HepG2 (cell line): ENCODE measurements around the gene NAALADL1. TPM values are rescaled to one million over a fixed set of nuclear protein-coding genes. Genes with fewer than 3 reads are reported as not detected.

Experiments
- AKAP8 ChIP-seq: sonication (generic); formaldehyde crosslinking; IDR thresholded peaks from 2 replicates; pipeline ENCODE4 v1.5.1; 2020; ENCODE audit warnings: mild to moderate bottlenecking, missing genetic modification reagents
- ARID5B ChIP-seq: IDR thresholded peaks from 2 replicates; pipeline ENCODE4 v1.4.0; 2020; ENCODE audit warnings: mild to moderate bottlenecking, missing genetic modification reagents
- CAMTA2 ChIP-seq: sonication (generic); formaldehyde crosslinking; IDR thresholded peaks from 2 replicates; pipeline ENCODE4 v1.4.0; 2020; ENCODE audit warnings: mild to moderate bottlenecking, missing genetic modification reagents, borderline replicate concordance
- GABPA ChIP-seq, 2 experiments: IDR thresholded peaks; 2 replicates each; pipeline ENCODE4 v1.6.1; 2011 to 2016; ENCODE audit warnings: low read depth in 2 of 2, low read length in 1 of 2, missing biosample characterization in 1 of 2, missing genetic modification characterization in 1 of 2
- HDAC6 ChIP-seq: fragments of 200-600 bp; sonication (generic); IDR thresholded peaks from 2 replicates; pipeline ENCODE4 v1.7.0; 2017; ENCODE audit warnings: mild to moderate bottlenecking, antibody characterized with exemption, low read length, low read depth
- HIVEP1 ChIP-seq: sonication (generic); formaldehyde crosslinking; IDR thresholded peaks from 2 replicates; pipeline ENCODE4 v1.4.0; 2020; ENCODE audit warnings: mild to moderate bottlenecking, missing genetic modification reagents
- NFATC3 ChIP-seq: sonication (generic); formaldehyde crosslinking; IDR thresholded peaks from 2 replicates; pipeline ENCODE4 v1.5.1; 2020; ENCODE audit warnings: mild to moderate bottlenecking, missing genetic modification reagents
- NFRKB ChIP-seq: fragments of 450-650 bp; IDR thresholded peaks from 2 replicates; pipeline ENCODE4 v1.6.1; 2017
- NPAS2 ChIP-seq: sonication (generic); formaldehyde crosslinking; IDR thresholded peaks from 2 replicates; pipeline ENCODE4 v1.8.0; 2022; ENCODE audit warnings: mild to moderate bottlenecking, missing genetic modification reagents, borderline replicate concordance
- PCBP1 ChIP-seq: fragments of 200-400 bp; formaldehyde crosslinking; IDR thresholded peaks from 2 replicates; pipeline ENCODE4 v1.6.1; 2017; ENCODE audit warnings: mild to moderate bottlenecking, low read depth, low read length, borderline replicate concordance
- PHF20 ChIP-seq: sonication (generic); formaldehyde crosslinking; IDR thresholded peaks from 2 replicates; pipeline ENCODE4 v1.5.0; 2020; ENCODE audit warnings: mild to moderate bottlenecking, missing genetic modification reagents
- SMC3 ChIP-seq: IDR thresholded peaks from 2 replicates; pipeline ENCODE4 v1.6.1; 2011; ENCODE audit warnings: low read length, improper control_type of control experiment
- THRA ChIP-seq: sonication (generic); formaldehyde crosslinking; IDR thresholded peaks from 2 replicates; pipeline ENCODE4 v1.4.0; 2020; ENCODE audit warnings: missing genetic modification reagents, borderline replicate concordance
- TMF1 ChIP-seq: sonication (generic); formaldehyde crosslinking; IDR thresholded peaks from 2 replicates; pipeline ENCODE4 v1.8.1; 2022; ENCODE audit warnings: low read depth, missing genetic modification reagents
- ZBTB49 ChIP-seq: sonication (generic); formaldehyde crosslinking; IDR thresholded peaks from 2 replicates; pipeline ENCODE4 v1.4.0; 2020; ENCODE audit warnings: missing genetic modification reagents, borderline replicate concordance
- ZNF326 ChIP-seq: sonication (generic); formaldehyde crosslinking; IDR thresholded peaks from 2 replicates; pipeline ENCODE4 v1.4.0; 2020; ENCODE audit warnings: missing genetic modification reagents, borderline replicate concordance
- ZNF503 ChIP-seq: sonication (generic); formaldehyde crosslinking; IDR thresholded peaks from 2 replicates; pipeline ENCODE4 v1.4.0; 2020; ENCODE audit warnings: missing genetic modification reagents
- ZNF562 ChIP-seq: sonication (generic); formaldehyde crosslinking; IDR thresholded peaks from 2 replicates; pipeline ENCODE4 v1.8.0; 2022; ENCODE audit warnings: missing genetic modification reagents, borderline replicate concordance
- ZNF607 ChIP-seq: sonication (generic); formaldehyde crosslinking; IDR thresholded peaks from 2 replicates; pipeline ENCODE4 v1.5.1; 2020; ENCODE audit warnings: missing genetic modification reagents, mild to moderate bottlenecking, borderline replicate concordance
- polyA plus RNA-seq, 8 experiments: library from polyadenylated mRNA; depleted of rRNA in 3 of 8; stranded (reverse) in 7 of 8; unstranded in 1 of 8; fragments of >200 nt; fragmentation: Illumina TruSeq in 4 of 8; extraction: Trizol in 4 of 8; gene quantifications; 2 replicates each; pipeline versions ENCODE4 v1.2.1 to v1.2.3, GENCODE V29; 2011 to 2016; ENCODE audit warnings: low read depth in 4 of 8, missing spikeins in 1 of 8, mixed read lengths in 1 of 8; ENCODE audit not compliant: insufficient read depth in 1 of 8
- total RNA-seq, 5 experiments: library from RNA; depleted of rRNA; stranded (reverse); fragments of >200 nt; fragmentation: Illumina TruSeq; extraction: Trizol; gene quantifications; 2 replicates each; pipeline ENCODE4 v1.2.3, GENCODE V29; 2016; ENCODE audit warnings: low read depth in 1 of 5

Gene NAALADL1
- total and polyA plus RNA-seq, 2 of the 13 experiments (the other 11 are each of a cell fraction or from before 2014, with no cell fraction given), result 9.3 to 33.9 TPM

GRCh38 chr11:65027213-65028067 is 30.9 kb downstream of the NAALADL1 start, which contains the start of gene SNX15 (continued):
- TF ChIP-seq HIVEP1 (CRISPR knock-in tag) (peak; percentile 68; the same call in 1 of the 2 replicates), CAMTA2 (CRISPR knock-in tag) (0 out of 2 replicates have a peak, but pooled peaks have one; percentile 79), ARID5B (CRISPR knock-in tag) (peak; percentile 33; the same call in 1 of the 2 replicates), THRA (CRISPR knock-in tag) (peak; percentile 40; the same call in 1 of the 2 replicates), AKAP8 (peak; percentile 81; the same call in 1 of the 2 replicates), NFRKB (no peak), ZNF607 (CRISPR knock-in tag) (peak; percentile 69; the same call in 1 of the 2 replicates), HDAC6 (no peak), SMC3 (peak; percentile 51; the same call in 1 of the 2 replicates), ZNF562 (no peak), GABPA (IDR thresholded peaks at IDR 0.05; ENCODE audit: low read depth, low read length) (no peak), GABPA (CRISPR knock-in tag; IDR thresholded peaks at IDR 0.05; ENCODE audit: low read depth) (peak; percentile 61; the same call in 1 of the 2 replicates), PCBP1 (no peak), ZNF326 (CRISPR knock-in tag) (no peak), PHF20 (CRISPR knock-in tag) (peak; percentile 62; the same call in 1 of the 2 replicates), ZBTB49 (CRISPR knock-in tag) (no peak), NFATC3 (CRISPR knock-in tag) (no peak), NPAS2 (CRISPR knock-in tag) (no peak), TMF1 (CRISPR knock-in tag) (no peak), ZNF503 (CRISPR knock-in tag) (0 out of 2 replicates have a peak, but pooled peaks have one; percentile 42)
